Activated CD4-positive, alpha-beta T cell treated with anti-CD3 and anti-CD28 coated beads, Interleukin-2, amount 50 U/mL, for 16 hours (primary cell): ENCODE data around the gene HOXC9.

Source experiments
- DNase-seq: peaks from one replicate; pipeline ENCODE4 v3.0.0-alpha.2; 2020

HOXC9 gene

DNA sequence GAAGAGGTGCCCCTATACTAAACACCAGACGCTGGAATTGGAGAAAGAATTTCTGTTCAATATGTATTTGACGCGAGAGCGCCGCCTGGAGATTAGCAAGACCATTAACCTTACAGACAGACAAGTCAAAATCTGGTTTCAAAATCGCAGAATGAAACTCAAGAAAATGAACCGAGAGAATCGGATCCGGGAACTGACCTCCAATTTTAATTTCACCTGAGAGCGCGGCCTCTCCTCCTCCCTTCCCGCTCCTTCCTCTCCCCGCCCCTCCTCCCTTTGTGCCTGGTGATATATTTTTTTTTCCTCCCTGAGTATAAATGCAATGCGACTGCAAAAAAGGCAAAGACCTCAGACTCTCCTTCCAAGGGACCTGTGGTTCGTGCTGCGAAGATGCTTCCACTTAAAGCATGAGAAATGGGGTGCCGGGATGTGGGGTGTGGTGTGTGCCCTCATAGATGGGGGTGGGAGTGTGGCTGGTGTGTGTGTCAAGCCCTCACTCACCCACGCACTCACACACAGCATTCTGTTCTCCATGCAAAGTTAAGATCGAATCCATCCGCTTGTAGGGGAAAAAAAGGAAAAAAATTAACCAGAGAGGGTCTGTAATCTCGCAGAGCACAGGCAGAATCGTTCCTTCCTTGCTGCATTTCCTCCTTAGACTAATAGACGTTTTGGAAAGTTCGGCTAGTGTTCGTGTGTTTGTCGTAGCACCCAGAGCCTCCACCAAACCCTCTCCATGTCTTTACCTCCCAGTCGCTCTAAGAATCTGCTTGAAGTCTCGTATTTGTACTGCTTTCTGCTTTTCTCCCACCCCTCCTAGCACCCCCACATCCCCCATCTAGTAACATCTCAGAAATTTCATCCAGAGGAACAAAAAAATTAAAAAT, 10.5 kb upstream of the HOXC9 start:
- DNase-seq: peak; percentile 58

DNA sequence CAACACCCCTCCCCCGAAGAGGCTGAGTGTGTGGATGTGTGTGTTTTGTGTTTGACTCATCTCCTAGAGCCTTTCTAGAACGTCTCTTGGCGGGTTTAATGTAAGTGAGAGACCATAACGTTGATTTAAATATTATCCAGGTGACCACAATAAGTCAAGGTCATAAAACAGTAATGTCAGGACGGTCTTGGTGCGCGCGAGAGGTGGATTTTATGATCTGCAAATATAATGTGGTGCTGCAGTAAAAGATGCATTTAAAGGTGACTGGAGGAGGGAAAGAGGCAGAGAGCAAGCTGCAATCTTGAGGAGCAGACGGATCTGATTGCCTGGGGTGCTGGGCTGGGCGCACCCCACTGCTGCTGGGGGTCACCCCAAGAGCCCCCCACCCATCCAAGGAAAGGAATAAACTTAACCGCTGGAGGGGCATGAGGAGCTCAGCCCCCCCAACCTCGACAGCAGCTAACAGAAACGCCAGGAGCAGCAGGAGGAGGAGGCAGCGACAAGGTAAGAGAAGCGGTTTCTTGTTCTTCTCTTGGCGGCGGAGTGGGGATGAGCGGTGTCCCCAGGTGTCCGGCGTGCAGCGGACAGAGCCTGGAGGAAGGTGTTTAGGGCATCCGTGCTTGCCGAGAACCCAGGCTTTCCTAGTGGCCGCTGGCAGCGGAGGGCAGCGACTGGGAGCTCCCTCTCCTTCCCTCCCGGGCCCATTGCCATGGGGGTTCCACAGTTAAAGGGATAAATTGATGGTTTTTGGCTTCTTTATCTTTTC, 9.5 kb upstream of the HOXC9 start:
- DNase-seq: no peak

- no peak for DNase-seq
Observed at GRCh38 chr12:53991077-53991460, 8.9 kb upstream of the HOXC9 start.

DNA sequence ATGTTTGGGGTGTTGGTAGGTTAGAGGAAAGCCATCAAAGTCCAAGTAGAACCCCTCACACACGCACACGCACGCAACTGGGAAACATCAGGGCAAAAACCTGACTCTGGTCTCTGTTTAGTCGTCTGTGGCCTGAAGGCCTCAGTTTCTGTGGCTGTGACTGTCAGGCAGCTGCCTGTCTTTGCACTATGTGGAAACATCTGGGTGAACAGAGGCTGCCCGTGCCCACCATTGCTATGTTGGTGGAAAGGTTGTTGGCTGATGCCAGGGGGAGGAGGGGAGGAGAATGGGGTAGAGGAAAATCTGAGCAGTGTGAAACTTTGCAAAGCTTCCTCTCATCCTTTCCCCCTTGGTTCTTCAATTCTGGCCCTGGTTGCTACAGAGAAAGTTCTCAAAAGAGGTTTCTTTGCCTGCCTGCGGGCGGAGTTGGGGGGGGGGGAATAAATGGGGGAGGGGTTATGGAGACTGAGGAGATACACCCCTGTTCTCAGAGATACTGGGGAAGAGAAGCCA, 7.5 kb upstream of the HOXC9 start:
- DNase-seq: no peak

DNA sequence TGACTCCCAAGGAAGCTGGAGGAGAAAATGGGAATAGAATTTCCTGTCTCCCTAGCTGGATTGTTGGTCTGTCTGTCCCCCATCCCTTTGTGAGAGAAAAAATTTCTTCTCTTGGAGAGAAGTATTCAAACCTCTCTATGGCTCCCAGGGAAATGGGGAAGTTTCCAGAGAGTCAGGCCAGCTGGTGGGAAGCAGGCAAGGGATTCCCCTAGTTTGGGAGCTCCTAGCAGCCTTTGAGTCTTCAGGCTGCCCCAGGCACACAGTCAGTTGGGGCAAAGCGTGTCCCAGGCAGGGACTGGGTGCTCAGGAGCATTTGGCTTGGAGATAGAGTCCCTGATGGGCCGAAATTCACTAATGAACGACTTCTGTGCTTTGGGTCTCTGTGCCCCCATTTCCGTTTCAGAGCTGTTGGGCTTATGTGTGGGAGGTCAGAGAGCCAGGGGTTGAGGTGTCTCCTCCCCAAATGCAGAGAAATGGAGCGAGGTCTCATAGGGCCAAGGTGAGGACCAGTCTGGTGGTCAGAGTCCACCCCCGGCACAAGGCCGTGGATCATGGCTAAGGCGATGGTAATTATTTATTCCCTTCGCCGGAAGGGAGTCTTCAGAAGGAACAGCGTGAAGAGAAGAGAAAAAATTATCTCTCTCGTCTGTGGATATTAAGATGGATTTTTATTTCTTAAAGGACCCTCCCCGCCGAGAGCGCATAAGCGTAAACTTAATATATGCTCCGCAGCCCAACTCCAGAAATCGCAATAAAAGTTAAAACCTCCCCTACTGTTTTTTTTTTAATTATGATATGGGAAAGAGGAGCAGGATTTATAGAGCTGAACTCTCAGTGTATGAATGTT, 6.6 kb upstream of the HOXC9 start:
- no peak for DNase-seq

DNA sequence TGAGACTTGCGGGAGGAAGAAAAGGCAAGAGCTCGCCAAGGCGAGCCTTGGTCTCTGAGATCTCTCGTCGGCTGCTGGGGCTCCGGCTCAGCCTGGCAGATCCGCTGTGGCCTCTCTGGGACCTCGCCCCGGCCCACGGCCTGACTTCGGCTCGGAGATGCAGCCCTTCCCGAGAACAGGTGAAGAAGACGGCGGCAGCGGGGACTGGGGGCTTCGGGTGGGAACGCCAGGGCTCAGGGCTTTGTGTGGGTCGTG, 6.0 kb upstream of the HOXC9 start:
- DNase-seq: no peak

DNA sequence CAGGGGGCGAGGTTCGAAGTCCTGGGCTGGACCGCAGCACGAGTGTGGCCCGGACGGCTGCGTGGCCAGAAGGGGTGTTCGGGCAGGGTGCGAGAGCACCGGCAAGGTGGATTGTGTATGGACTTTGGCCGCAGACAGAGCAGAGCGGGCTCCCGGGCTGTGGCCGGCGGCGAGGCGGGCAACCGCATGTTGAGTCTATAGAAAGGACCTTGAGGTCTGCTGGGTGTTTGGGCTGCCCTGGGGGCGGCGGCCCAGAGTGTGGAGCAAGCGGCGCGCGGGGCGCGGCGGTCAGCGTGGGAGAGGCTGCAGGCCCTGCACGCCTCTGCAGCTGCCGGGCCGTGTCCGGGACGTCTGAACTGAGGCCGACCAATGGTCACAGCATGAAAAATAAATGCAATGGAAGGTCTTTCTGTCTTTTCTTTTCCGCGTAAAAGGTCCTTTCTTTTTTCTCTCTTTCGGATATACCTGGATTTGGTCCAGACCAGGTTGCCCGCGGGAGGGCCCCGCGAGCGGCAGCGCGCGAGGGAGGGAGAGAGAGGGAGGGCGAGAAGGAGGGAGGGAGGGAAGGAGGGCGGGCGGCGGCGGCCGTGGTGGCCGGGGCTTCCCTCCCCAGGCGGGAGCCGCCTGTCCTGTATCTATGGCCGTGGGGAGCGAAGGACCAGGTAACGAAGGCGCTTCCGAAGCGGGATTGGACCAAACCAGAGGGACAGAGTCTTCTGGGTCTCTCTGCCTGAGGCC, 5.5 kb upstream of the HOXC9 start:
- no peak for DNase-seq

GRCh38 chr12:53995002-53995377, 5.0 kb upstream of the HOXC9 start:
- no peak for DNase-seq

DNA sequence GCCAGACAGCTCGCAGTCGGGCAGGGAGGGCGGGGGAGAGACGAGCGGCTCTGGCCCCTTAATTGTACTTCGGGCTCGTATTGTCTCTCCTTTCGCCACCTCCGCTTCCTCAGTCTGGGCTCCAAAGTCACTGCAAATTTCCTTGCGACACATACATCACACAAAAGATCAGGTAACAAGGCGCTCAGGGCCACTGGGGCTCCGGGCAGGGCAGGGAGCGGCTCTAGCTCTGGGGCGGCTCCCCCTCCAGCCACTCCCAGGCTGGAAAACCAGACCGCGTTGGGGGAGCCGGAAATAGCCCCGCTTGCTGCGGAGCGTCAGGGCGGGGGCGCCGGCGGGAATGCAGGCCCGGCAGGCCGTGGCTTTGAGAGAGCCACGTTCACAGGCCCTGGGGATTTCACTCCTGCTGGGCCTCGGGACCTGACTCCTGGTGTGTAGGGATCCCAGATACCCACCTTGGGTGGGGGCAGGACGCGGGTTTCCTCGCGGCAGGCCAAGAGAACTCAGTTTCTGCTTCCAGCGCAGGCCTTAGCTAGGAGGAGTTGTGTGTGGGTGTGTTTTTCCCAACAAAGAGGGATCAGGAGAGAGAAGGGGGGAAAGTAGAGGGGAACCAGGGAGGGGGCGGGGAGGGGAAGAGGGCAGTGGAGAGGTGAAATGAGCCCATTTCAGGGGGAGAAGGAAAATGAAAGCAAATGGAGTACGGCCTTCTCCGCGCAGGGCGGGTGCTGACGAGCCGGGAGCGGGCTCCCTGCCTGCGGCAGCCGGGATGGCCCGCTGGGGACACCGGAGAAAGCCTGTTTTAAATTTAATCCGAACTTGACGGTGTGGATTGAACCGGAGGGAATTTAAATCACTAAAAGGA, 4.4 kb upstream of the HOXC9 start:
- DNase-seq: no peak

DNA sequence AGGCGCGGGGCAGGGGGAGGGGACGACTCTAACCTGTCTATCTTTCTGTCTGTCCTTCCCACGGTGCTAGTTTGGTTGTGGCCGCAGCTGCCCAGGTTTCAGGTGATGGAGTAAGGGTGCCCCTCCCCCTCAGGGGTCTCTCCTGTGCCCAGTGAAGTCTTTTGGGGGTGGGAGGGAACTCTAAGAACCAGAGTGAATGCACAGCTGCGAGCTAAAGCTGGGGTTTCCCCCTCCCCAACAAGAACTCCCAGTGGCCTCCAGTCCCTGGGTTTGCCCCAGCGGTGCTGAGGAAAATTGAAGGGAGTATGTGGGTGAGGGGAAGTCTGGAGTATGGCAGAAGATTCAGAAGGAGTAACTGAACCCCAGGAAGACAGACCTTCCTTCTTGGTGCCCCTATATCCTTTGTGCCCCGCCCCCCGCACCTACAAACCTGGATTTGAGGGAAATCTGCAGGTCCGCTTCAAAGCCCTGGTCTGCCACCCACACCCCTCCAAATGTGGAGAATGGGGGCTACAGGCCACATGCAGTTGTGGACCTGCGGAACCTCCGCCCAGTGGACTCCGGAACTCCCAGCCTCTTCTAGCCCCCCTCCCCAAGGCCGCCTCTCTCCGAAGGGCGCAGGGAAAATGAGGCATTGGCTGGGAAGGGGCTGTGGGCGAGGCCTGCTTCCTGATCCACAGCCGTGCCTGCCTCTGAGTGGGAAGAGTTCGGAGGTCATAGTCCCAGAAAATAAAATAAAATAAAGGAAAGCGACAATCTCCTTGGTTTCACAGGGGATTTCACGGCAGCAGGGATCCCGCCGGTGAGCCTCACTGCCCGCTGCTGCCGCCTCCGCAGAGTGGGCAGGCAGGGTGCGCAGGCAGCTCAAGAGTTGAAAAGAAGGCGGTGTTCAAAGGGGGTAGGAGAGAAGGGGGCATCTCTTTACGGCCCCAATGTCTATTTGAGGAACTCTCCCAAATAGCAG, 3.4 kb upstream of the HOXC9 start:
- DNase-seq: no peak

GRCh38 chr12:53997204-53998109, 2.5 kb upstream of the HOXC9 start:
- DNase-seq: no peak

- DNase-seq: no peak
Observed at GRCh38 chr12:53998110-53998899, 1.7 kb upstream of the HOXC9 start.

DNA sequence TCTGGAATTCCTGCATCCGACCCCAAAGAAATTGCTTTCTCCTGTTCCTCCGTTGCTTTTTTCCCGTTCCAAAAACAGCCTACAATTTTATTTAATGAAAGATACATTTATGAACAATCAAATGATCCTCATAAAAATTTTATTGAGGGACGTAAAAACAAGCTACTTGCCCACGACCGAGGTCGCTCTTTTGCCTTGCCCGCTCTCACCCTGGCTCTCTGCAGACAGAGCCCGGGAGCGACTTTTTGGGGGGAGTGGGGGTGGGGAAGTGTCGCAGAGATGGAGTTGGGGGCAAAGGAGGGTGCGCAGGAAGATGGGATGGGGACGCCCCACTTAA, 1.1 kb upstream of the HOXC9 start:
- DNase-seq: no peak

DNA sequence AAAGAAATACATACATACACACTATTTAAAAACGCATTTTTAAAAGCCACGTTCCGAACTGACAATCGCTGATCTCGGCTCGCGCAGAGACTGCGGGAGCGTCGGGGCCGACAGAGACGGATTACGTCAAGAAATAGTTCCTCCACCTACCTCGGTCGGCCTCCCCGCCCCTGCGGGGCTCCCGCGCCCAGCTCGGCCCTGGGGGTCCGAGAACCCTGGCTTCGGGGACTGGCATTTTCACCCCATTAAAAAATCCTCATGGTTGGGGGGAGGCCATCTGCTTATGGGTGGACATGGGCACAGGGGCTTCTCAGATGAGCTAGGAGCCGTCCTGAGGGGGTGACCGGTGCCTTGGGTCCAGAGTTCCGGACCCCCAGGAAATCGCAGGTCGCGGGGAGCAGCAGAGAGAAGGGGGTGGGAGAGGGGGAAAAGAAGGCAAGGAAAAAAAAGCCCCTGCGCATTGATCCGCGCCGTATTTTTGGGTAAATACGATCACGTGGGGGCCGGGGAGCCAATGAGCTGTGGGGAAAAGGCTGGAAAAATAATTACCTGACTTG, 324 bp upstream of the HOXC9 start:
- DNase-seq: no peak

- no peak for DNase-seq
Observed at GRCh38 chr12:54001283-54002187, 1.6 kb downstream of the HOXC9 start.

DNA sequence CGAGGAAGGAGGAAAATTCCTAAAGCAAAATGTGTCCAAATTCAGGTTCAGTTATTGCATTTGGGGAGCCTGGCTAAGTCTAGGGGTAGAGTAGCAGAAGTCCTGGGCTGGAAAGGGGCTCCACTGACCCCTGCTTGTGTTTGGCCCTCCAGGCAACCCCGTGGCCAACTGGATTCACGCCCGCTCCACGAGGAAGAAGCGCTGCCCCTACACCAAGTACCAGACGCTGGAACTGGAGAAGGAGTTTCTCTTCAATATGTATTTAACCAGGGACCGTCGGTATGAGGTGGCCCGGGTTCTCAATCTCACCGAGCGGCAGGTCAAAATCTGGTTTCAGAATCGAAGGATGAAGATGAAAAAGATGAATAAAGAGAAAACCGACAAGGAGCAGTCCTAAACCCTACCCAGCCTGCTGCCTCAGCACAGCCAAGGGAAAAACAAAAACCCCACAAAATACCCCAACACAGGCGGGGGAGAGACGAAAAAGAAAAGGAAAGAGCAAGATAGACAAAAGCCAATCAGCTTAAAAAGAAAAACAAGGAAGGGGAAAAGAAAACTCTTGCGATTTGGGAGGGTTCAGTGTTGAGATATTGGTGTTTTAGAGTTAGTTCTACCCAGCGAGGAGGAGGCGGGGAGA, 2.4 kb downstream of the HOXC9 start:
- DNase-seq: no peak

- DNase-seq: no peak
Observed at GRCh38 chr12:54002915-54003389, 3.0 kb downstream of the HOXC9 start.
